Measurements from ENCODE around the gene HYLS1. TPM values are rescaled to one million over a fixed set of nuclear protein-coding genes. Genes with fewer than 3 reads are reported as not detected.

HYLS1 gene
- total RNA-seq, 4 donors from 2014 or later = 4.2 to 9.8 (median 6.4) TPM

DNA sequence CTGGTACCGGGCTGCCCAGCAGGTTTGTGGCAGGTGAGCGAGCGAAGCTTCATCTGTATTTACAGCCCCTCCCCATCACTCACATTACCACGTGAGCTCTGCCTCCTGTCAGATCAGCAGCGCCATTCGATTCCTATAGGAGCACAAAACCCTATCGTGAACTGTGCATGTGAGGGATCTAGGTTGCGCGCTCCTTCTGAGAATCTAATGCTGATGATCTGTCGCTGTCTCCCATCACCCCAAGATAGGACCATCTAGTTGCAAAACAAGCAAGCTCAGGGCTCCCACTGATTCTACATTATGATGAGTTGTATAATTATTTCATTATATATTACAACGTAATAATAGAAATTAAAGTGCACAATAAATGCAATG lies 42.6 kb downstream of the HYLS1 start:
- TF ChIP-seq EP300 (IDR thresholded peaks at IDR 0.05) (no peak), POLR2A (IDR thresholded peaks at IDR 0.05) (no peak), CTCF (IDR thresholded peaks at IDR 0.05) (no peak), POLR2AphosphoS5 (IDR thresholded peaks at IDR 0.05) (no peak)
- H3K4me3 ChIP-seq = no peak overlapping the region
- peaks cover 0 to 6% (median 0%) of the 10 kb centered on the region in 3 donors for H3K4me1 ChIP-seq
- no peaks in the 10 kb centered on the region for H3K36me3 ChIP-seq
- WGBS, 2 donors (ENCODE audit: low coverage in 1 of 2) = 90 to 91% methylated on average over 2 to 11 of the region's 11 CpGs
- no peaks in the 10 kb centered on the region for H3K27me3 ChIP-seq
- no peak overlapping the region for H3K27ac ChIP-seq
- no peak for ATAC-seq
- H3K9me3 ChIP-seq = no peaks in the 10 kb centered on the region

GRCh38 chr11:125931116-125931515 lies 43.6 kb downstream of the HYLS1 start:
- ATAC-seq = no peak
- no peak overlapping the region for H3K4me3 ChIP-seq
- H3K27me3 ChIP-seq = no peaks in the 10 kb centered on the region

DNA sequence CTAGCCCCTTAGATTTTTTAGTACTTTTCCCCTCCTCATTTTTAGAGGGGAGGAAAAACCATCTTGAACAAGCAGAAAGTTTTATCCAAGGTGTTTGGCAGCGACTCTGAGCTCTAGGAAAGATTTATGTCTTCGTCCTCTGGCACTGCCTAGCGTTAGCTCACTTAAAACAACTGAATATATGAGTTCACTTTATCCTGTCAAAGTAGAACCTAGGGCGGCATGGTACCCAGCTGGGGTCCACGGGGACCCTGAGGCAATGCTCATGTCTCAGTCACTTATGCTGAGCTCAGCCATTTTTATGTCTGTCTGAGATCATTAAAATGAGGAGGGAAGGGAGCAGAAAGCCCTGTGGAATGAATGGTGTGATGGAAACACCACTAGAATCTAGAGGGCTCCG lies 44.2 kb downstream of the HYLS1 start:
- Histone ChIP-seq H3K36me3 (no peaks in the 10 kb centered on the region), H3K27me3 (no peaks in the 10 kb centered on the region), H3K4me1 (peaks cover 0 to 6% (median 3%) of the 10 kb centered on the region in 3 donors), H3K4me3 (no peak overlapping the region), H3K9me3 (no peaks in the 10 kb centered on the region), H3K27ac (no peak overlapping the region)
- 48 to 79% methylated on average over 5 to 6 of the region's 6 CpGs for WGBS, 2 donors (ENCODE audit: low coverage in 1 of 2)
- ATAC-seq = no peak
- TF ChIP-seq CTCF (IDR thresholded peaks at IDR 0.05) = no peak

More at GRCh38 chr11:125931116-125931515, 43.6 kb downstream of the HYLS1 start:
- Histone ChIP-seq H3K9me3 (no peaks in the 10 kb centered on the region), H3K4me1 (peaks cover 0 to 6% (median 3%) of the 10 kb centered on the region in 3 donors), H3K27ac (no peak overlapping the region), H3K36me3 (no peaks in the 10 kb centered on the region)
- 79 to 86% methylated on average over 3 of the region's 3 CpGs for WGBS, 2 donors (ENCODE audit: low coverage in 1 of 2)
- TF ChIP-seq CTCF (IDR thresholded peaks at IDR 0.05) (no peak), POLR2A (IDR thresholded peaks at IDR 0.05) (no peak), EP300 (IDR thresholded peaks at IDR 0.05) (no peak), POLR2AphosphoS5 (IDR thresholded peaks at IDR 0.05) (no peak)

DNA sequence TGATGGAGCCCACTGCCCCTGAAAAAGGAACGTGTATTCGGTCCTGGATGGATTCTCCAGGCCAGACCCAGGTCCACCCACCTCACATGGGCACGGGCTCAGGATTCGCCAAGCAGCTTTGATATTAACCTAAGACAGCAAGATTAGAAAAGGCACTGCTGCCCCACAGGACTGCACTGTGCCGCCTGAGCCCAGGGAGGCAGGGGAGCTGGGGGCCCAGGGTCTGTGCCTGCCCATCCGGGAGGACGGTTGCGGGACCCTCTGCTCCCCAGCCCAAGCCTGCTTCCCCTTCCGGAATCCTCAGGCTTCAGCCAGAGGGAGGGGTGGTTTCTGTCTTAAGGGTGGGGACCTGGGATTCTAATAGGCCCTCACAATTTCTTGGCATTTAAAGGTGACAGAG lies 44.8 kb downstream of the HYLS1 start:
- H3K27ac ChIP-seq = no peak overlapping the region
- no CpG with 5 or more reads among the region's 9 CpGs for WGBS, 2 donors (ENCODE audit: low coverage in 1 of 2)
- H3K4me3 ChIP-seq = no peak overlapping the region
- no peak for ATAC-seq
- H3K27me3 ChIP-seq = no peaks in the 10 kb centered on the region
- H3K36me3 ChIP-seq = no peaks in the 10 kb centered on the region
- H3K9me3 ChIP-seq = no peaks in the 10 kb centered on the region
- no peak for TF ChIP-seq POLR2A (IDR thresholded peaks at IDR 0.05)
- TF ChIP-seq POLR2AphosphoS5 (IDR thresholded peaks at IDR 0.05) = no peak
- TF ChIP-seq CTCF (IDR thresholded peaks at IDR 0.05) = no peak
- TF ChIP-seq EP300 (IDR thresholded peaks at IDR 0.05) = no peak
- H3K4me1 ChIP-seq = peaks cover 0 to 6% (median 3%) of the 10 kb centered on the region in 3 donors

DNA sequence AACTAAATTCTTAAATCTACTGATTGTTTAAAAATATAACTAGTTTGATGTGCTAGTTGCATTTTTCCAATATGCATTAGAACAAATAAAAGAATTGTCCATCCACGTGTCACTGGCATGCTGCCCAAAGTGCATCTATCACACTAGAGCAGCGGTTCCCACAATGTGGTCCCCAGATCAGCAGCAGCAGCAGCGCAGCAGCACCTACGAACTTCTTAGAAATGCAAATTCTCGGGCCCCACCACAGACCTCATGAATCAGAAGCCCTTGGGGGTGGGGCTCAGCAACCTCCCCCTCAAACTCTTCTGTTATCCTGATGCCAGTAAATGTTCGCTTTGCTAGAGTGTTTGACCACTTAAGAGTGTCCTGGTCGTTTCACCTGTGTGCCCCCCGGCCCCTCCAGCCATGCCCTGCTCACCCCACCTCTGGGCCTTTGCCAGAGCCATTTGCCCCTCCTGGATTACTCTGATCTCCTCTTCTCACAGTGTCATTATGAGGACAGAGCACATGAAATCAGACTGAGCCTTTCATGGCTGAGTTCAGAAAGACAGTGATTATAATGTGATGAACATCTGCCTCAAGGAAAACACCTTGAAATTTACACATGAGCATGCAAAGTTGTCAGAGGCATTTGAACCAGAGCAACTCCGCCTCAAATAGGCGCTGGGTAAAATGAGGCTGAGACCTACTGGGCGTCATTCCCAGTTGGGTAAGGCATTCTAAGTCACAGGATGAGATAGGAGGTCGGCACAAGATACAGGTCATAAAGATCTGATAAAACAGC lies 45.8 kb downstream of the HYLS1 start:
- ATAC-seq = no peak
- TF ChIP-seq POLR2AphosphoS5 (IDR thresholded peaks at IDR 0.05) (no peak), POLR2A (IDR thresholded peaks at IDR 0.05) (no peak), CTCF (IDR thresholded peaks at IDR 0.05) (no peak), EP300 (IDR thresholded peaks at IDR 0.05) (no peak)
- no peaks in the 10 kb centered on the region for H3K9me3 ChIP-seq
- H3K27me3 ChIP-seq = no peaks in the 10 kb centered on the region
- peaks cover 0 to 8% (median 3%) of the 10 kb centered on the region in 3 donors for H3K4me1 ChIP-seq
- WGBS, 2 donors (ENCODE audit: low coverage in 1 of 2) = 30 to 80% methylated on average over 2 to 11 of the region's 12 CpGs
- H3K27ac ChIP-seq = no peak overlapping the region
- no peaks in the 10 kb centered on the region for H3K36me3 ChIP-seq
- no peak overlapping the region for H3K4me3 ChIP-seq
